GM23338 (cell line): ENCODE data around the gene SYCE1L. TPM values are rescaled to one million over a fixed set of nuclear protein-coding genes. Genes with fewer than 3 reads are reported as not detected.

Source experiments
- ATAC-seq: fragments of 200-7000 bp; cut with Tn5 transposase; 3 replicates; pipeline ENCODE4 v1.9.1; 2020
- DNase-seq: peaks from one replicate; pipeline ENCODE4 v3.0.0-alpha.2; 2015; ENCODE audit warnings: low spot score
- H2AFZ ChIP-seq: fragments of 200-600 bp; sonication (generic); 2 replicates; pipeline ENCODE4 v1.8.0; 2016; ENCODE audit warnings: antibody characterized with exemption, mild to moderate bottlenecking, moderate library complexity
- H3F3A ChIP-seq: fragments of 200-600 bp; sonication (generic); replicated peaks from 2 replicates; pipeline ENCODE4 v1.8.0; 2017; ENCODE audit warnings: antibody characterized with exemption, mixed run types, low read depth
- H3K27ac ChIP-seq: fragments of 200-600 bp; sonication (generic); 2 replicates; pipeline ENCODE4 v1.6.1; 2016; ENCODE audit warnings: low read depth
- H3K27me3 ChIP-seq: fragments of 200-600 bp; sonication (generic); 2 replicates; pipeline ENCODE4 v1.8.0; 2016; ENCODE audit warnings: mild to moderate bottlenecking, mixed run types, moderate library complexity; ENCODE audit not compliant: insufficient read depth
- H3K36me3 ChIP-seq: fragments of 200-600 bp; sonication (generic); 2 replicates; pipeline ENCODE4 v1.8.0; 2016; ENCODE audit warnings: mild to moderate bottlenecking; ENCODE audit not compliant: insufficient read depth
- H3K4me1 ChIP-seq: fragments of 200-600 bp; sonication (generic); 2 replicates; pipeline ENCODE4 v1.8.0; 2016; ENCODE audit warnings: mild to moderate bottlenecking, moderate library complexity; ENCODE audit not compliant: insufficient read depth
- H3K4me2 ChIP-seq: fragments of 200-600 bp; sonication (generic); 2 replicates; pipeline ENCODE4 v1.7.1; 2017; ENCODE audit warnings: mixed run types
- H3K4me3 ChIP-seq: fragments of 200-600 bp; sonication (generic); 2 replicates; pipeline ENCODE4 v1.6.1; 2016; ENCODE audit warnings: mixed run types
- H3K79me2 ChIP-seq: fragments of 200-600 bp; sonication (generic); replicated peaks from 2 replicates; pipeline ENCODE4 v1.8.0; 2017; ENCODE audit warnings: mild to moderate bottlenecking; ENCODE audit not compliant: insufficient read depth
- H3K9me2 ChIP-seq: fragments of 200-600 bp; sonication (generic); 2 replicates; pipeline ENCODE4 v1.8.0; 2017; ENCODE audit not compliant: insufficient read depth
- H4K20me1 ChIP-seq: fragments of 200-600 bp; sonication (generic); replicated peaks from 2 replicates; pipeline ENCODE4 v1.8.0; 2017; ENCODE audit warnings: mild to moderate bottlenecking; ENCODE audit not compliant: insufficient read depth
- H3K27ac Mint-ChIP-seq: 2 replicates; pipeline ENCODE4 v1.8.0; 2020; ENCODE audit warnings: inconsistent platforms, mild to moderate bottlenecking, moderate library complexity, mixed read lengths
- H3K27me3 Mint-ChIP-seq: 3 replicates; pipeline ENCODE4 v1.8.0; 2022; ENCODE audit warnings: low read depth, mild to moderate bottlenecking, moderate library complexity, mixed read lengths, inconsistent platforms; ENCODE audit not compliant: insufficient read depth, poor library complexity
- H3K36me3 Mint-ChIP-seq: 3 replicates; pipeline ENCODE4 v1.8.0; 2021; ENCODE audit warnings: low read depth, mild to moderate bottlenecking, inconsistent platforms, moderate library complexity, mixed read lengths
- H3K4me1 Mint-ChIP-seq: 3 replicates; pipeline ENCODE4 v1.8.0; 2020; ENCODE audit warnings: mild to moderate bottlenecking, inconsistent platforms, mixed read lengths
- H3K4me3 Mint-ChIP-seq: 3 replicates; pipeline ENCODE4 v1.8.0; 2021; ENCODE audit warnings: moderate library complexity, mild to moderate bottlenecking, inconsistent platforms, mixed read lengths
- H3K9me3 Mint-ChIP-seq: 3 replicates; pipeline ENCODE4 v1.8.0; 2020; ENCODE audit warnings: moderate library complexity, mild to moderate bottlenecking, inconsistent platforms, mixed read lengths
- JUNB ChIP-seq: IDR thresholded peaks from one replicate; pipeline ENCODE4 v1.6.1; 2016; ENCODE audit warnings: antibody characterized with exemption; ENCODE audit not compliant: unreplicated experiment
- NANOG ChIP-seq: IDR thresholded peaks from 2 replicates; pipeline ENCODE4 v1.6.1; 2016; ENCODE audit warnings: antibody characterized with exemption, borderline replicate concordance
- POLR2AphosphoS5 ChIP-seq: IDR thresholded peaks from 2 replicates; pipeline ENCODE4 v1.6.1; 2016; ENCODE audit warnings: antibody characterized with exemption, low read depth
- STAT1 ChIP-seq: IDR thresholded peaks from one replicate; pipeline ENCODE4 v1.6.1; 2016; ENCODE audit warnings: antibody characterized with exemption; ENCODE audit not compliant: unreplicated experiment
- ZNF114 ChIP-seq: fragments of 250-450 bp; sonication (Bioruptor Pico); IDR thresholded peaks from 2 replicates; pipeline ENCODE4 v1.5.0; 2020; ENCODE audit warnings: mild to moderate bottlenecking, moderate library complexity
- ZNF331 ChIP-seq: fragments of 250-450 bp; sonication (Bioruptor Pico); IDR thresholded peaks from 2 replicates; pipeline ENCODE4 v1.5.0; 2020; ENCODE audit warnings: low read depth, mild to moderate bottlenecking, moderate library complexity
- polyA plus RNA-seq: library from polyadenylated mRNA; unstranded; fragments of >200 nt; fragmentation: Nextera tagmentation; extraction: Ambion mirVana; gene quantifications from 2 replicates; pipeline ENCODE4 v1.2.1, GENCODE V29; 2016
- total RNA-seq: library from RNA; depleted of rRNA; stranded (reverse); fragments of >200 nt; shearing (Covaris generic); gene quantifications from 2 replicates; pipeline ENCODE4 v1.2.3, GENCODE V29; 2014
- TF ChIP-seq, protein P1 (sequence below): IDR thresholded peaks from 2 replicates; pipeline ENCODE4 v1.6.1; 2016; ENCODE audit warnings: antibody characterized with exemption
- TF ChIP-seq, protein P2 (sequence below): IDR thresholded peaks from one replicate; pipeline ENCODE4 v1.6.1; 2018; ENCODE audit warnings: antibody characterized with exemption; ENCODE audit not compliant: unreplicated experiment
- TF ChIP-seq, protein P3 (sequence below), 2 experiments: fragments of 200-600 bp in 1 of 2; sonication (generic) in 1 of 2; conservative IDR thresholded peaks; 2 replicates each; pipeline versions ENCODE4 v1.5.1 to v1.6.1; 2016 to 2017; ENCODE audit warnings: antibody characterized with exemption in 2 of 2, low read depth in 2 of 2, mild to moderate bottlenecking in 2 of 2, moderate library complexity in 1 of 2

Gene SYCE1L
- total and polyA plus RNA-seq, 2 experiments from 2014 or later, result 3.9 to 5.9 TPM

DNA sequence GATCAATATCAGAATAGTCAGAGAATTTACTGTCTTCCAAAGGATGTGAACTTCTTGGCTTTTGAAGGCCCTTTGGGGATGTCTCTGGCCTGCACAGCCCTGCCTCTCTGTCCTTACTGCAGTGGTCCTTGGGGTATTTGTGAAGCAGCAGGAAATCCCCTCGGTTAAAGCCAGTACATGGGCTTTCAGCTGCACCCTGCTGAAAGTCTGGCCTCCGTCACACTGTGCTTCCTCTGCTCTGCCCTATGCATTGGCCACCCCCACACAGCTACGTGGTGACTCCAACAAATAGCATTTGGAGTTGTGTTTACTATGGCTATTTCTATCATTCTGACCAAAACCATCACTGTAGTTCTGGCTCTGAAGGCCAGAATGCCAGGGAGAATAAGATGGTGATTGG, 21.2 kb downstream of the SYCE1L start (continued):
- TF ChIP-seq, protein P1, sequence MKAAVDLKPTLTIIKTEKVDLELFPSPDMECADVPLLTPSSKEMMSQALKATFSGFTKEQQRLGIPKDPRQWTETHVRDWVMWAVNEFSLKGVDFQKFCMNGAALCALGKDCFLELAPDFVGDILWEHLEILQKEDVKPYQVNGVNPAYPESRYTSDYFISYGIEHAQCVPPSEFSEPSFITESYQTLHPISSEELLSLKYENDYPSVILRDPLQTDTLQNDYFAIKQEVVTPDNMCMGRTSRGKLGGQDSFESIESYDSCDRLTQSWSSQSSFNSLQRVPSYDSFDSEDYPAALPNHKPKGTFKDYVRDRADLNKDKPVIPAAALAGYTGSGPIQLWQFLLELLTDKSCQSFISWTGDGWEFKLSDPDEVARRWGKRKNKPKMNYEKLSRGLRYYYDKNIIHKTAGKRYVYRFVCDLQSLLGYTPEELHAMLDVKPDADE, result no peak
- no peak for TF ChIP-seq ZNF331 (CRISPR knock-in tag)

DNA sequence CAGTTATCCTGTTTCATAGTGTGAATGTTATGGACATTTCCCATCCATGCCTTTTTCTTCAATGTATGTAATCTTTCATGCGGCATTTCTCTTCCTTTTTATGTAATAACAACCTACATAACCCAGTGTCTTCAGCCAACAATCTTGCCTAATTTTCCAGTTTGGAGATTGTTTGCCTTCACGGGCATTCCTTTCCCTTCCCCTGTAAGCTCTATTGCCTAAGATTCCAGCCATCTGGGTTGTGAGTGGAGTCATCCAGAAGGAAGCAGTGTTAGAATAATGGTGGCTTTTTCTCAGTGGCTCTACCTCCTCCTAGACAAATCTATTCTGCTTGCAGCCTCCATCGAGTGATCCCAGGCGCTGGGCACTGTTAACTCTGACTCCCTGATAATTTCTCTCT, 22.3 kb downstream of the SYCE1L start:
- H3K36me3 ChIP-seq, result no peaks in the 10 kb centered on the region
- no peak overlapping the region for H3K4me2 ChIP-seq
- H3K27ac ChIP-seq, result no peak overlapping the region
- no peaks in the 10 kb centered on the region for H3K9me2 ChIP-seq
- H3K79me2 ChIP-seq, result no peaks in the 10 kb centered on the region
- Mint-ChIP-seq H3K36me3 (no peaks in the 10 kb centered on the region; the same call in 2 of the 3 replicates), H3K4me3 (no peak overlapping the region), H3K4me1 (peaks cover 15% of the 10 kb centered on the region; the same call in 2 of the 3 replicates), H3K27me3 (peaks cover 3% of the 10 kb centered on the region), H3K9me3 (no peaks in the 10 kb centered on the region), H3K27ac (no peak overlapping the region)
- TF ChIP-seq STAT1, result no peak
- no peak for TF ChIP-seq POLR2AphosphoS5
- no peak for TF ChIP-seq NANOG
- TF ChIP-seq, protein P2, sequence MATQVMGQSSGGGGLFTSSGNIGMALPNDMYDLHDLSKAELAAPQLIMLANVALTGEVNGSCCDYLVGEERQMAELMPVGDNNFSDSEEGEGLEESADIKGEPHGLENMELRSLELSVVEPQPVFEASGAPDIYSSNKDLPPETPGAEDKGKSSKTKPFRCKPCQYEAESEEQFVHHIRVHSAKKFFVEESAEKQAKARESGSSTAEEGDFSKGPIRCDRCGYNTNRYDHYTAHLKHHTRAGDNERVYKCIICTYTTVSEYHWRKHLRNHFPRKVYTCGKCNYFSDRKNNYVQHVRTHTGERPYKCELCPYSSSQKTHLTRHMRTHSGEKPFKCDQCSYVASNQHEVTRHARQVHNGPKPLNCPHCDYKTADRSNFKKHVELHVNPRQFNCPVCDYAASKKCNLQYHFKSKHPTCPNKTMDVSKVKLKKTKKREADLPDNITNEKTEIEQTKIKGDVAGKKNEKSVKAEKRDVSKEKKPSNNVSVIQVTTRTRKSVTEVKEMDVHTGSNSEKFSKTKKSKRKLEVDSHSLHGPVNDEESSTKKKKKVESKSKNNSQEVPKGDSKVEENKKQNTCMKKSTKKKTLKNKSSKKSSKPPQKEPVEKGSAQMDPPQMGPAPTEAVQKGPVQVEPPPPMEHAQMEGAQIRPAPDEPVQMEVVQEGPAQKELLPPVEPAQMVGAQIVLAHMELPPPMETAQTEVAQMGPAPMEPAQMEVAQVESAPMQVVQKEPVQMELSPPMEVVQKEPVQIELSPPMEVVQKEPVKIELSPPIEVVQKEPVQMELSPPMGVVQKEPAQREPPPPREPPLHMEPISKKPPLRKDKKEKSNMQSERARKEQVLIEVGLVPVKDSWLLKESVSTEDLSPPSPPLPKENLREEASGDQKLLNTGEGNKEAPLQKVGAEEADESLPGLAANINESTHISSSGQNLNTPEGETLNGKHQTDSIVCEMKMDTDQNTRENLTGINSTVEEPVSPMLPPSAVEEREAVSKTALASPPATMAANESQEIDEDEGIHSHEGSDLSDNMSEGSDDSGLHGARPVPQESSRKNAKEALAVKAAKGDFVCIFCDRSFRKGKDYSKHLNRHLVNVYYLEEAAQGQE, result no peak
- TF ChIP-seq JUNB, result no peak
- no peak for TF ChIP-seq ZNF114 (CRISPR knock-in tag)
- TF ChIP-seq, protein P3, sequence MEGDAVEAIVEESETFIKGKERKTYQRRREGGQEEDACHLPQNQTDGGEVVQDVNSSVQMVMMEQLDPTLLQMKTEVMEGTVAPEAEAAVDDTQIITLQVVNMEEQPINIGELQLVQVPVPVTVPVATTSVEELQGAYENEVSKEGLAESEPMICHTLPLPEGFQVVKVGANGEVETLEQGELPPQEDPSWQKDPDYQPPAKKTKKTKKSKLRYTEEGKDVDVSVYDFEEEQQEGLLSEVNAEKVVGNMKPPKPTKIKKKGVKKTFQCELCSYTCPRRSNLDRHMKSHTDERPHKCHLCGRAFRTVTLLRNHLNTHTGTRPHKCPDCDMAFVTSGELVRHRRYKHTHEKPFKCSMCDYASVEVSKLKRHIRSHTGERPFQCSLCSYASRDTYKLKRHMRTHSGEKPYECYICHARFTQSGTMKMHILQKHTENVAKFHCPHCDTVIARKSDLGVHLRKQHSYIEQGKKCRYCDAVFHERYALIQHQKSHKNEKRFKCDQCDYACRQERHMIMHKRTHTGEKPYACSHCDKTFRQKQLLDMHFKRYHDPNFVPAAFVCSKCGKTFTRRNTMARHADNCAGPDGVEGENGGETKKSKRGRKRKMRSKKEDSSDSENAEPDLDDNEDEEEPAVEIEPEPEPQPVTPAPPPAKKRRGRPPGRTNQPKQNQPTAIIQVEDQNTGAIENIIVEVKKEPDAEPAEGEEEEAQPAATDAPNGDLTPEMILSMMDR (conservative IDR thresholded peaks at IDR 0.05; ENCODE audit: low read depth in 2 of 2), result no peak
- no peak for TF ChIP-seq ZNF331 (CRISPR knock-in tag)
- TF ChIP-seq, protein P1, result no peak
- H3K4me1 ChIP-seq, result no peaks in the 10 kb centered on the region
- no peak overlapping the region for H3K4me3 ChIP-seq
- no peak overlapping the region for H2AFZ ChIP-seq
- no peaks in the 10 kb centered on the region for H3F3A ChIP-seq
- no peak for ATAC-seq
- no peaks in the 10 kb centered on the region for H4K20me1 ChIP-seq
- H3K27me3 ChIP-seq, result no peaks in the 10 kb centered on the region
- no peak for DNase-seq
